H1 (cell line): Measurements from ENCODE around the gene ZFR. TPM values are rescaled to one million over a fixed set of nuclear protein-coding genes. Genes with fewer than 3 reads are reported as not detected.
"Not testable (repeated sequence)": the region's sequence is repeated elsewhere in the genome, so short reads cannot be mapped to it uniquely, and the experiment has no call there.

Experiments used
- CTCF ChIA-PET: fragments of 300-600 bp; sonication (Branson Sonifier 250); formaldehyde crosslinking; loops from one replicate; lab custom pipeline; 2021; ENCODE audit not compliant: partially characterized antibody; lab: Charles Lee
- POLR2A ChIA-PET: fragments of 300-600 bp; sonication (Branson Sonifier 250); formaldehyde crosslinking; loops from one replicate; lab custom pipeline; 2021; ENCODE audit warnings: inconsistent platforms; ENCODE audit not compliant: partially characterized antibody; lab: Charles Lee
- DNase-seq, 2 experiments: peaks; one replicate each; pipeline versions ENCODE4 v3.0.0 to v3.0.0-alpha.2; 2010 to 2022; ENCODE audit warnings: low spot score in 2 of 2, low read depth in 1 of 2, mixed read lengths in 1 of 2
- FAIRE-seq: peaks from 2 replicates; lab custom pipeline; 2011; peaks lifted over from hg19 to GRCh38; lab: Jason Lieb, UNC
- H2AFZ ChIP-seq: 2 replicates; pipeline ENCODE4 v1.8.1; 2012; ENCODE audit warnings: low read length, inconsistent platforms
- H2AK5ac ChIP-seq: 2 replicates; pipeline ENCODE4 v1.6.1; 2013; ENCODE audit warnings: low read depth, low read length
- H2BK120ac ChIP-seq: replicated peaks from 2 replicates; pipeline ENCODE3; 2013; ENCODE audit warnings: low read depth, low read length, inconsistent platforms
- H2BK12ac ChIP-seq: 2 replicates; pipeline ENCODE4 v1.6.1; 2013; ENCODE audit warnings: low read depth, low read length
- H2BK15ac ChIP-seq: 2 replicates; pipeline ENCODE4 v1.6.1; 2013; ENCODE audit warnings: low read length
- H2BK20ac ChIP-seq: 2 replicates; pipeline ENCODE4 v1.6.1; 2013; ENCODE audit warnings: low read length
- H2BK5ac ChIP-seq: 2 replicates; pipeline ENCODE4 v1.6.1; 2013; ENCODE audit warnings: low read depth, low read length
- H3K14ac ChIP-seq: 2 replicates; pipeline ENCODE4 v1.6.1; 2013; ENCODE audit warnings: inconsistent platforms; ENCODE audit not compliant: insufficient read length
- H3K18ac ChIP-seq: 2 replicates; pipeline ENCODE4 v1.6.1; 2013; ENCODE audit warnings: low read length; ENCODE audit errors: extremely low read depth
- H3K23ac ChIP-seq: 2 replicates; pipeline ENCODE4 v1.6.1; 2013; ENCODE audit warnings: inconsistent platforms; ENCODE audit not compliant: insufficient read length
- H3K23me2 ChIP-seq: 2 replicates; pipeline ENCODE4 v1.6.1; 2013; ENCODE audit warnings: low read depth, low read length
- H3K27ac ChIP-seq: 2 replicates; pipeline ENCODE4 v1.6.1; 2011; ENCODE audit warnings: low read depth, low read length, inconsistent platforms
- H3K27me3 ChIP-seq, 4 experiments: replicated peaks in 1 of 4; 1 replicate in 1 of 4; 2 replicates in 3 of 4; pipeline versions ENCODE4 v1.6.1 to v1.8.1; 2011 to 2013; ENCODE audit warnings: low read length in 3 of 4, mild to moderate bottlenecking in 3 of 4, inconsistent platforms in 2 of 4, mixed read lengths in 2 of 4, moderate library complexity in 1 of 4; ENCODE audit not compliant: control insufficient read depth in 3 of 4, insufficient read depth in 3 of 4; ENCODE audit errors: extremely low read depth in 1 of 4
- H3K36me3 ChIP-seq, 4 experiments: 2 replicates each; pipeline versions ENCODE4 v1.6.1 to v1.8.1; 2011 to 2013; ENCODE audit warnings: mild to moderate bottlenecking in 4 of 4, low read length in 3 of 4, moderate library complexity in 2 of 4, control low read depth in 1 of 4, inconsistent platforms in 1 of 4; ENCODE audit not compliant: insufficient read depth in 4 of 4, control insufficient read depth in 2 of 4
- H3K4ac ChIP-seq: replicated peaks from 2 replicates; pipeline ENCODE3; 2013; ENCODE audit warnings: low read length, low read depth, mixed read lengths, inconsistent platforms; ENCODE audit not compliant: insufficient read length
- H3K4me1 ChIP-seq, 4 experiments: replicated peaks in 1 of 4; 1 replicate in 1 of 4; 2 replicates in 3 of 4; pipeline versions ENCODE4 v1.6.1 to v1.8.1; 2011 to 2013; ENCODE audit warnings: low read length in 3 of 4, inconsistent platforms in 2 of 4, mixed read lengths in 1 of 4; ENCODE audit not compliant: insufficient read depth in 4 of 4, control insufficient read depth in 3 of 4
- H3K4me2 ChIP-seq, 2 experiments: 2 replicates each; pipeline versions ENCODE4 v1.6.1 to v1.8.1; 2011 to 2013; ENCODE audit warnings: low read depth in 2 of 2, low read length in 2 of 2, control low read depth in 1 of 2, inconsistent platforms in 1 of 2, mild to moderate bottlenecking in 1 of 2; ENCODE audit not compliant: insufficient read depth in 1 of 2
- H3K4me3 ChIP-seq, 4 experiments: fragments of 200-600, 300-600 bp in 1 of 4; sonication (generic), shearing (Covaris generic), sonication (Bioruptor Twin) in 1 of 4; 2 replicates each; pipeline versions ENCODE4 v1.5.1 to v1.8.1; 2011 to 2016; ENCODE audit warnings: low read length in 4 of 4, low read depth in 3 of 4, control low read depth in 2 of 4, inconsistent platforms in 2 of 4, mild to moderate bottlenecking in 2 of 4, mixed read lengths in 1 of 4, moderate library complexity in 1 of 4; ENCODE audit not compliant: insufficient read depth in 2 of 4; ENCODE audit errors: extremely low read depth in 1 of 4
- H3K56ac ChIP-seq: replicated peaks from 2 replicates; pipeline ENCODE3; 2013; ENCODE audit warnings: low read depth, mild to moderate bottlenecking, mixed read lengths, low read length, inconsistent platforms; ENCODE audit not compliant: insufficient read length
- H3K79me1 ChIP-seq: 2 replicates; pipeline ENCODE4 v1.6.1; 2013; ENCODE audit warnings: low read depth, low read length, control low read depth
- H3K79me2 ChIP-seq, 2 experiments: 2 replicates each; pipeline versions ENCODE4 v1.6.1 to v1.8.1; 2012 to 2013; ENCODE audit warnings: low read length in 2 of 2, mild to moderate bottlenecking in 2 of 2, inconsistent platforms in 1 of 2; ENCODE audit not compliant: insufficient read depth in 2 of 2, control insufficient read depth in 1 of 2
- H3K9ac ChIP-seq, 4 experiments: replicated peaks in 1 of 4; 1 replicate in 1 of 4; 2 replicates in 3 of 4; pipeline versions ENCODE4 v1.6.1 to v1.8.1; 2011 to 2013; ENCODE audit warnings: low read depth in 3 of 4, low read length in 3 of 4, control low read depth in 2 of 4, mild to moderate bottlenecking in 2 of 4, moderate library complexity in 2 of 4, inconsistent platforms in 1 of 4; ENCODE audit errors: extremely low read depth in 1 of 4
- H3K9me3 ChIP-seq, 2 experiments: 2 replicates each; pipeline versions ENCODE4 v1.6.1 to v1.8.1; 2012 to 2013; ENCODE audit warnings: mild to moderate bottlenecking in 2 of 2, moderate library complexity in 2 of 2, control low read depth in 1 of 2, inconsistent platforms in 1 of 2, low read depth in 1 of 2, low read length in 1 of 2, mixed read lengths in 1 of 2; ENCODE audit not compliant: insufficient read depth in 2 of 2
- H4K20me1 ChIP-seq, 2 experiments: replicated peaks in 1 of 2; 2 replicates each; pipeline versions ENCODE3 to v1.8.1; 2011 to 2013; ENCODE audit warnings: inconsistent platforms in 2 of 2, low read length in 2 of 2, mild to moderate bottlenecking in 1 of 2; ENCODE audit not compliant: insufficient read depth in 2 of 2, control insufficient read depth in 1 of 2
- H4K5ac ChIP-seq: 2 replicates; pipeline ENCODE4 v1.6.1; 2013; ENCODE audit warnings: low read length, low read depth, mixed read lengths, inconsistent platforms; ENCODE audit not compliant: insufficient read length
- H4K8ac ChIP-seq: 2 replicates; pipeline ENCODE4 v1.8.0; 2013; ENCODE audit warnings: mild to moderate bottlenecking, moderate library complexity, low read length, inconsistent platforms; ENCODE audit not compliant: insufficient read depth; ENCODE audit errors: extremely low read depth
- H4K91ac ChIP-seq: replicated peaks from 2 replicates; pipeline ENCODE3; 2013; ENCODE audit warnings: low read length, mixed read lengths, inconsistent platforms; ENCODE audit not compliant: insufficient read length
- WGBS, 2 experiments: shearing (Covaris generic) in 1 of 2; methylation state at CpG; one replicate each; pipeline versions ENCODE4 v1.1.6 to v1.1.7; 2013 to 2015; ENCODE audit warnings: low lambda C conversion rate in 2 of 2, mixed read lengths in 2 of 2, inconsistent platforms in 1 of 2, low coverage in 1 of 2, missing lambda C conversion rate in 1 of 2; ENCODE audit not compliant: insufficient replicate concordance in 2 of 2, insufficient coverage in 1 of 2, insufficient read length in 1 of 2; ENCODE audit errors: extremely low coverage in 1 of 2, missing lambda C conversion rate in 1 of 2; 5-methylcytosine and 5-hydroxymethylcytosine counted together
- polyA plus RNA-seq, 7 experiments: library from polyadenylated mRNA; depleted of rRNA in 3 of 7; stranded (reverse) in 5 of 7; unstranded in 2 of 7; fragments of >200 nt in 5 of 7; fragments of 200-250 nt in 2 of 7; gene quantifications; 1 replicate in 5 of 7; 2 replicates in 1 of 7; 4 replicates in 1 of 7; pipeline versions ENCODE4 v1.2.1 to v1.2.3, GENCODE V29; 2011 to 2013; ENCODE audit warnings: missing spikeins in 2 of 7, mixed read lengths in 2 of 7
- total RNA-seq: library from RNA; stranded (reverse); fragmentation: NEBNext Ultra II Directional; extraction: Animal tissue kit (Norgen Biotek cat#: 25700); gene quantifications from 2 replicates; pipeline ENCODE4 v1.2.1, GENCODE V29; 2021

Gene ZFR
- total and polyA plus RNA-seq, 2 of the 8 experiments (the other 6 are each of a cell fraction or from before 2014, with no cell fraction given) = 68.8 to 92.7 TPM

DNA sequence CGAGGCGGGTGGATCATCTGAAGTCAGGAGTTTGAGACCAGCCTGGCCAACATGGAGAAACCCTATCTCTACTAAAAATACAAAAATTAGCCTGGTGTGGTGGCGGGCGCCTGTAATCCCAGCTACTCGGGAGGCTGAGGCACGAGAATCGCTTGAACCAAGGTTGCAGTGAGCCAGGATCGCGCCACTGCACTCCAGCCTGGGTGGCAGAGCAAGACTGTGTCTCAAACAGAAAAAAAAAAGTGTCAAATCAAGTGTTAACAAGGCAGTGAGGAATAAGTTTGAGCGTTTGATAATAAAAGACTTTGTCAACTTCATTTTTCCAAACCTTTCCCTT lies 130.4 kb downstream of the ZFR start:
- not testable (repeated sequence) for H3K4me3 ChIP-seq
- CTCF ChIA-PET = interaction anchor here (0.7 to 9.4 kb wide), 3 partner anchors 14 to 82 kb away, joined by 5 to 87 read pairs (median 10); no protein-coding TSS in a partner anchor

More for the DNA sequence above, 130.4 kb downstream of the ZFR start:
- not testable (repeated sequence) for H3K27me3 ChIP-seq, H3K23me2 ChIP-seq, H2BK20ac ChIP-seq, H2AFZ ChIP-seq, H3K23ac ChIP-seq, H2BK12ac ChIP-seq, H4K20me1 ChIP-seq, FAIRE-seq, H4K5ac ChIP-seq, H4K91ac ChIP-seq, H3K4ac ChIP-seq, H3K79me1 ChIP-seq, H3K9ac ChIP-seq, H3K9me3 ChIP-seq, H2BK5ac ChIP-seq, H3K4me1 ChIP-seq, H3K56ac ChIP-seq, H3K14ac ChIP-seq, H3K18ac ChIP-seq, H3K4me2 ChIP-seq, H3K27ac ChIP-seq, H2BK120ac ChIP-seq, H3K36me3 ChIP-seq, H2AK5ac ChIP-seq, DNase-seq, H2BK15ac ChIP-seq, H4K8ac ChIP-seq
- 87% methylated on average over 10 of the region's 10 CpGs; no CpG with 5 or more reads in 1 of the 2 experiments for WGBS, 2 experiments
- POLR2A ChIA-PET = interaction anchor here (1.1 to 1.5 kb wide), 3 partner anchors 14 to 39 kb away, joined by 3 to 4 read pairs (median 3); no protein-coding TSS in a partner anchor
- peaks cover 8 to 32% of the 10 kb centered on the region in 2 experiments; a peak in 3 of 4 replicates for H3K79me2 ChIP-seq
